ENCODE measurements around the gene GIPC1. TPM values are rescaled to one million over a fixed set of nuclear protein-coding genes. Genes with fewer than 3 reads are reported as not detected.
A peak's percentile ranks its signal among the peaks of the same experiment; 100 is the strongest.

GIPC1 gene
- polyA plus RNA-seq, 2 of the 4 experiments (the other 2 are of a cell fraction) = 52.9 to 86.4 TPM

GRCh38 chr19:14536926-14537692, 41.2 kb upstream of the GIPC1 start:
- peak overlapping the region; percentile 45 for H3K4me2 ChIP-seq
- no peak for TF ChIP-seq ZC3H11A (IDR thresholded peaks at IDR 0.05)
- no peak for TF ChIP-seq NPAS2 (CRISPR knock-in tag; IDR thresholded peaks at IDR 0.05; ENCODE audit: borderline replicate concordance)
- no peak for TF ChIP-seq POLR2A (IDR thresholded peaks at IDR 0.05; ENCODE audit: low read length)
- TF ChIP-seq REST (IDR thresholded peaks at IDR 0.05) = no peak
- TF ChIP-seq ZNF302 (CRISPR knock-in tag; IDR thresholded peaks at IDR 0.05) = no peak
- no peak for TF ChIP-seq BCL3 (IDR thresholded peaks at IDR 0.05)
- H3K4me1 ChIP-seq = peaks cover 12% of the 10 kb centered on the region; the same call in 2 of the 3 replicates
- WGBS (ENCODE audit: missing lambda C conversion rate) = 63% methylated on average over 7 of the region's 24 CpGs
- peak; percentile 51 to 90 for DNase-seq (ENCODE audit: low read depth in 1 of 2, low spot score in 1 of 2)
- ChIA-PET CTCF (interaction anchor here (0.8 to 1.2 kb wide), 3 partner anchors 10 to 31 kb away, joined by 3 to 6 read pairs (median 5); no protein-coding TSS in a partner anchor), POLR2A (interaction anchor here (2.0 kb wide), 1 partner anchor 19 kb away, joined by 11 read pairs; the partner anchor contains the start of gene DNAJB1)
- ATAC-seq = peak; percentile 88 to 90
- no peak for FAIRE-seq
- H3K27ac ChIP-seq = peak overlapping the region in 1 of 2 experiments; percentile 66; a peak in 3 of 6 replicates
- no peaks in the 10 kb centered on the region for H3K9me3 ChIP-seq
- H3K4me3 ChIP-seq = no peak overlapping the region

GRCh38 chr19:14533450-14533849, 37.5 kb upstream of the GIPC1 start:
- 98% methylated on average over 5 of the region's 5 CpGs for WGBS (ENCODE audit: missing lambda C conversion rate)
- no peak overlapping the region for H3K4me2 ChIP-seq
- TF ChIP-seq HOXA7 (CRISPR knock-in tag; IDR thresholded peaks at IDR 0.05) (no peak), NR3C1 (IDR thresholded peaks at IDR 0.05) (no peak), EHMT2 (IDR thresholded peaks at IDR 0.05; ENCODE audit: low read depth) (no peak), CHD4 (IDR thresholded peaks at IDR 0.05; ENCODE audit: borderline replicate concordance) (no peak), CHD2 (IDR thresholded peaks at IDR 0.05; ENCODE audit: low read length, partially characterized antibody) (no peak), SREBF2 (IDR thresholded peaks at IDR 0.05) (no peak), ZC3H11A (IDR thresholded peaks at IDR 0.05) (no peak), NFE2L2 (conservative IDR thresholded peaks at IDR 0.05; ENCODE audit: low read length) (no peak), POLR2A (IDR thresholded peaks at IDR 0.05; ENCODE audit: low read length) (no peak), EHF (CRISPR knock-in tag; IDR thresholded peaks at IDR 0.05) (no peak), RCOR1 (IDR thresholded peaks at IDR 0.05; ENCODE audit: low read depth, low read length) (no peak), CTCF (IDR thresholded peaks at IDR 0.05) (no peak), NPAS2 (CRISPR knock-in tag; IDR thresholded peaks at IDR 0.05; ENCODE audit: borderline replicate concordance) (no peak), MYC (IDR thresholded peaks at IDR 0.05; ENCODE audit: borderline replicate concordance, low read length) (no peak), RAD21 (conservative IDR thresholded peaks at IDR 0.05 in 1 of 2, IDR thresholded peaks at IDR 0.05 in 1 of 2) (no peak), ATOH8 (CRISPR knock-in tag; IDR thresholded peaks at IDR 0.05; ENCODE audit: low read depth) (no peak), USF2 (IDR thresholded peaks at IDR 0.05) (no peak), HMGXB4 (CRISPR knock-in tag; IDR thresholded peaks at IDR 0.05; ENCODE audit: borderline replicate concordance) (no peak), KDM5A (IDR thresholded peaks at IDR 0.05) (no peak)
- H3K9me3 ChIP-seq = no peaks in the 10 kb centered on the region
- ATAC-seq = no peak
- no peak overlapping the region for H3K4me3 ChIP-seq
- POLR2A ChIA-PET = interaction anchor here (1.5 kb wide), 1 partner anchor 15 kb away, joined by 3 read pairs; the partner anchor contains the start of gene DNAJB1
- no peak overlapping the region for H3K27ac ChIP-seq
- CTCF ChIA-PET = interaction anchor here (1.5 kb wide), 1 partner anchor 41 kb away, joined by 3 read pairs; no protein-coding TSS in a partner anchor
- H3K4me1 ChIP-seq = peaks cover 22% of the 10 kb centered on the region
- DNase-seq (ENCODE audit: low read depth in 1 of 2, low spot score in 1 of 2) = no peak
- FAIRE-seq = no peak

Data from A549 (cell line).